ENCODE results near the gene ALDH1L2.

- TF ChIP-seq EZH2 (IDR thresholded peaks at IDR 0.05; ENCODE audit: borderline replicate concordance, insufficient read depth, low read length, poor library complexity, severe bottlenecking) (no peak), CTCF (IDR thresholded peaks at IDR 0.05; ENCODE audit: poor library complexity, severe bottlenecking) (no peak), POLR2AphosphoS5 (IDR thresholded peaks at IDR 0.05) (no peak), RAD21 (conservative IDR thresholded peaks at IDR 0.05) (no peak)
Measured at GRCh38 chr12:105089817-105090216, 5.6 kb upstream of the ALDH1L2 start.

Measured in neural cell (in vitro differentiated cells).